ENCODE data around the gene C2CD4B.

GRCh38 chr15:62141200-62141599 lies 23.9 kb downstream of the C2CD4B start:
- TF ChIP-seq, protein P1, sequence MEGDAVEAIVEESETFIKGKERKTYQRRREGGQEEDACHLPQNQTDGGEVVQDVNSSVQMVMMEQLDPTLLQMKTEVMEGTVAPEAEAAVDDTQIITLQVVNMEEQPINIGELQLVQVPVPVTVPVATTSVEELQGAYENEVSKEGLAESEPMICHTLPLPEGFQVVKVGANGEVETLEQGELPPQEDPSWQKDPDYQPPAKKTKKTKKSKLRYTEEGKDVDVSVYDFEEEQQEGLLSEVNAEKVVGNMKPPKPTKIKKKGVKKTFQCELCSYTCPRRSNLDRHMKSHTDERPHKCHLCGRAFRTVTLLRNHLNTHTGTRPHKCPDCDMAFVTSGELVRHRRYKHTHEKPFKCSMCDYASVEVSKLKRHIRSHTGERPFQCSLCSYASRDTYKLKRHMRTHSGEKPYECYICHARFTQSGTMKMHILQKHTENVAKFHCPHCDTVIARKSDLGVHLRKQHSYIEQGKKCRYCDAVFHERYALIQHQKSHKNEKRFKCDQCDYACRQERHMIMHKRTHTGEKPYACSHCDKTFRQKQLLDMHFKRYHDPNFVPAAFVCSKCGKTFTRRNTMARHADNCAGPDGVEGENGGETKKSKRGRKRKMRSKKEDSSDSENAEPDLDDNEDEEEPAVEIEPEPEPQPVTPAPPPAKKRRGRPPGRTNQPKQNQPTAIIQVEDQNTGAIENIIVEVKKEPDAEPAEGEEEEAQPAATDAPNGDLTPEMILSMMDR (conservative IDR thresholded peaks at IDR 0.05; ENCODE audit: low read depth, low read length) = no peak
- TF ChIP-seq EZH2 (IDR thresholded peaks at IDR 0.05; ENCODE audit: low read length, unreplicated experiment) = no peak

All from PC-3 (cell line).